Panc1 (cell line): ENCODE data around the gene NOL3. TPM values are rescaled to one million over a fixed set of nuclear protein-coding genes. Genes with fewer than 3 reads are reported as not detected.

ENCODE experiments used
- ATAC-seq: fragments of 200-7000 bp; cut with Tn5 transposase; 2 replicates; pipeline ENCODE4 v1.9.1; 2020; ENCODE audit warnings: mild to moderate bottlenecking, moderate library complexity
- BruUV-seq: library from RNA; stranded (reverse); fragments of 400-500 nt; replicated peaks from 2 replicates; lab custom pipeline; 2021; lab: Mats Ljungman, UMichigan
- CTCF ChIA-PET: fragments of 300-600 bp; sonication (Branson Sonifier 250); formaldehyde crosslinking; loops from one replicate; lab custom pipeline; 2022; ENCODE audit warnings: antibody characterized with exemption; lab: Charles Lee
- POLR2A ChIA-PET: fragments of 300-600 bp; sonication (Branson Sonifier 250); formaldehyde crosslinking; loops from one replicate; lab custom pipeline; 2022; ENCODE audit warnings: antibody characterized with exemption; lab: Charles Lee
- DNase-seq: peaks from one replicate; pipeline ENCODE4 v3.0.0-alpha.2; 2010; ENCODE audit warnings: low read depth, low spot score
- H3K27ac ChIP-seq: 2 replicates; pipeline ENCODE4 v1.5.1; 2011; ENCODE audit warnings: mild to moderate bottlenecking, low read length, inconsistent platforms
- H3K27me3 ChIP-seq: fragments of 200-500 bp; sonication (Bioruptor generic); 2 replicates; pipeline ENCODE4 v1.6.0; 2014; ENCODE audit warnings: low read length, inconsistent platforms; ENCODE audit not compliant: control insufficient read depth, insufficient read depth
- H3K36me3 ChIP-seq: fragments of 200-500 bp; sonication (Bioruptor generic); 2 replicates; pipeline ENCODE4 v1.5.1; 2014; ENCODE audit warnings: inconsistent platforms, mild to moderate bottlenecking, low read length, moderate library complexity; ENCODE audit not compliant: control insufficient read depth, insufficient read depth
- H3K4me1 ChIP-seq: 2 replicates; pipeline ENCODE4 v1.5.1; 2011; ENCODE audit warnings: inconsistent platforms, mild to moderate bottlenecking, low read length, moderate library complexity; ENCODE audit not compliant: control insufficient read depth, insufficient read depth
- H3K4me3 ChIP-seq, 2 experiments: 2 replicates each; pipeline ENCODE4 v1.5.1; 2011 to 2012; ENCODE audit warnings: low read depth in 2 of 2, low read length in 2 of 2, mild to moderate bottlenecking in 2 of 2, inconsistent platforms in 1 of 2, moderate library complexity in 1 of 2
- H3K9me3 ChIP-seq: fragments of 200-500 bp; sonication (Bioruptor generic); 2 replicates; pipeline ENCODE4 v1.5.1; 2014; ENCODE audit warnings: low read depth, mild to moderate bottlenecking, inconsistent platforms, low read length, moderate library complexity; ENCODE audit not compliant: control insufficient read depth, insufficient read depth
- POLR2AphosphoS5 ChIP-seq: IDR thresholded peaks from 2 replicates; pipeline ENCODE4 v1.6.1; 2012; ENCODE audit warnings: mild to moderate bottlenecking, low read depth, low read length, moderate library complexity
- SIN3A ChIP-seq: IDR thresholded peaks from 2 replicates; pipeline ENCODE4 v1.6.1; 2012; ENCODE audit warnings: low read depth, mild to moderate bottlenecking, low read length, moderate library complexity, borderline replicate concordance; ENCODE audit not compliant: insufficient read depth
- TCF7L2 ChIP-seq: IDR thresholded peaks from 2 replicates; pipeline ENCODE4 v1.6.1; 2011; ENCODE audit warnings: mild to moderate bottlenecking, low read depth, low read length, inconsistent platforms
- in situ Hi-C: cut with HindIII; loops from 2 replicates; pipeline ENCODE4 v1.10.0; 2016; ENCODE audit warnings: low sequenced_read_pairs, low pct_unique_long_range_greater_than_20kb
- intact Hi-C: fragments of 100-400 bp; cut with micrococcal nuclease; formaldehyde crosslinking; loops from one replicate; pipeline ENCODE4 v1.10.0; 2022; ENCODE audit not compliant: unreplicated experiment
- total RNA-seq: library from RNA; stranded (reverse); gene quantifications from one replicate; pipeline ENCODE4 v1.2.1, GENCODE V29; 2021; ENCODE audit not compliant: unreplicated experiment
- TF ChIP-seq, protein P1 (sequence below): fragments of 450-650 bp; IDR thresholded peaks from 2 replicates; pipeline ENCODE4 v1.5.1; 2017; ENCODE audit warnings: mild to moderate bottlenecking
- TF ChIP-seq, protein P2 (sequence below), 2 experiments: IDR thresholded peaks; 2 replicates each; pipeline ENCODE4 v1.6.1; 2011 to 2012; ENCODE audit warnings: low read depth in 2 of 2, control low read depth in 1 of 2, low read length in 1 of 2, mild to moderate bottlenecking in 1 of 2, moderate library complexity in 1 of 2; ENCODE audit not compliant: insufficient read depth in 1 of 2

The NOL3 gene
- total RNA-seq, 1 experiment from 2014 or later, result 27.9 TPM

DNA sequence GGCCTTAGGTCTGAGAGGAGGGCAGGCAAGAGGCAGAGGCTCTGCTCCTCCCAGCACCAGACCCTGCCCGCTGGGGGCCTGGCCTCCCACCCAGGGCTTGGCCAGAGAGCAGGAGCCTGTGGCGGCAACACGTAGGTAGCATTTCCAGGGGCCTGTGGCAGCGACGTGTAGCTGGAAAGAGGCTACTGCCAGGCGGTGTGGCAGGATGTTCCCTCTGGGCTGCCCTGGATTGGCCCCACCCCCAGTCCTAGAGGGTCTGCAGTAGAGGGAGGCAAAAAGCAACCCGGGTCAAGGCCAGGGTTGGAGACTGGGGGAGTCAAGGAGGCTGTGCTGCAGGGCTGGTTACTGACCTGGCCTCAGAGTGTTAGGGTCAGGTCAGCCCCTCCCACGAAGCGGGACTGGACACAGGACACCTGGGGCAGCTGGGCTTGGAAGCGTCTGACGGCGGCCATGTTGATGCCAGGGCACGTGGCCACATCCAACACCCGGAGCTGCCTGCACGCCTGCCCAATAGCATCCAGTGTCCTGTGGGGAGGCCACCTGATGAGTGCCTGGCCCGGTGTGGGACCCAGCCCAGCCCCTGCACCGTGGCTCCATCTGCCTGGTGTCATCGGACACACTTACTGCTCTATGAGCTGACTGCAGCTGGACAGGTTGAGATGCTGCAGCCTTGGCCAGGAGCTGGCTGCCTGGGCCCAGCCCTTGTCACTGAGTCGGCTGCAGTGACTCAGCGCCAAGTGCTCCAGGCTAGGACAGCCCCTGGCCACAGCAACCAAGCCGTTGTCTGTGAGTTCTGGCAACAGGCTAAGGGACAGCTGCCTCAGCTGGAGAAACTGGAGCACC, 37.1 kb downstream of the NOL3 start:
- in situ Hi-C loops (no loop called here), intact Hi-C loops (no loop called here)
- Histone ChIP-seq H3K27ac (no peak overlapping the region), H3K9me3 (no peaks in the 10 kb centered on the region), H3K36me3 (no peaks in the 10 kb centered on the region), H3K27me3 (no peaks in the 10 kb centered on the region), H3K4me1 (peaks cover 18% of the 10 kb centered on the region), H3K4me3 (no peak overlapping the region)
- ATAC-seq, result peak; percentile 74
- TF ChIP-seq, protein P1, sequence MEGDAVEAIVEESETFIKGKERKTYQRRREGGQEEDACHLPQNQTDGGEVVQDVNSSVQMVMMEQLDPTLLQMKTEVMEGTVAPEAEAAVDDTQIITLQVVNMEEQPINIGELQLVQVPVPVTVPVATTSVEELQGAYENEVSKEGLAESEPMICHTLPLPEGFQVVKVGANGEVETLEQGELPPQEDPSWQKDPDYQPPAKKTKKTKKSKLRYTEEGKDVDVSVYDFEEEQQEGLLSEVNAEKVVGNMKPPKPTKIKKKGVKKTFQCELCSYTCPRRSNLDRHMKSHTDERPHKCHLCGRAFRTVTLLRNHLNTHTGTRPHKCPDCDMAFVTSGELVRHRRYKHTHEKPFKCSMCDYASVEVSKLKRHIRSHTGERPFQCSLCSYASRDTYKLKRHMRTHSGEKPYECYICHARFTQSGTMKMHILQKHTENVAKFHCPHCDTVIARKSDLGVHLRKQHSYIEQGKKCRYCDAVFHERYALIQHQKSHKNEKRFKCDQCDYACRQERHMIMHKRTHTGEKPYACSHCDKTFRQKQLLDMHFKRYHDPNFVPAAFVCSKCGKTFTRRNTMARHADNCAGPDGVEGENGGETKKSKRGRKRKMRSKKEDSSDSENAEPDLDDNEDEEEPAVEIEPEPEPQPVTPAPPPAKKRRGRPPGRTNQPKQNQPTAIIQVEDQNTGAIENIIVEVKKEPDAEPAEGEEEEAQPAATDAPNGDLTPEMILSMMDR, result no peak
- TF ChIP-seq POLR2AphosphoS5 (peak; percentile 12), SIN3A (no peak)
- TF ChIP-seq, protein P2, sequence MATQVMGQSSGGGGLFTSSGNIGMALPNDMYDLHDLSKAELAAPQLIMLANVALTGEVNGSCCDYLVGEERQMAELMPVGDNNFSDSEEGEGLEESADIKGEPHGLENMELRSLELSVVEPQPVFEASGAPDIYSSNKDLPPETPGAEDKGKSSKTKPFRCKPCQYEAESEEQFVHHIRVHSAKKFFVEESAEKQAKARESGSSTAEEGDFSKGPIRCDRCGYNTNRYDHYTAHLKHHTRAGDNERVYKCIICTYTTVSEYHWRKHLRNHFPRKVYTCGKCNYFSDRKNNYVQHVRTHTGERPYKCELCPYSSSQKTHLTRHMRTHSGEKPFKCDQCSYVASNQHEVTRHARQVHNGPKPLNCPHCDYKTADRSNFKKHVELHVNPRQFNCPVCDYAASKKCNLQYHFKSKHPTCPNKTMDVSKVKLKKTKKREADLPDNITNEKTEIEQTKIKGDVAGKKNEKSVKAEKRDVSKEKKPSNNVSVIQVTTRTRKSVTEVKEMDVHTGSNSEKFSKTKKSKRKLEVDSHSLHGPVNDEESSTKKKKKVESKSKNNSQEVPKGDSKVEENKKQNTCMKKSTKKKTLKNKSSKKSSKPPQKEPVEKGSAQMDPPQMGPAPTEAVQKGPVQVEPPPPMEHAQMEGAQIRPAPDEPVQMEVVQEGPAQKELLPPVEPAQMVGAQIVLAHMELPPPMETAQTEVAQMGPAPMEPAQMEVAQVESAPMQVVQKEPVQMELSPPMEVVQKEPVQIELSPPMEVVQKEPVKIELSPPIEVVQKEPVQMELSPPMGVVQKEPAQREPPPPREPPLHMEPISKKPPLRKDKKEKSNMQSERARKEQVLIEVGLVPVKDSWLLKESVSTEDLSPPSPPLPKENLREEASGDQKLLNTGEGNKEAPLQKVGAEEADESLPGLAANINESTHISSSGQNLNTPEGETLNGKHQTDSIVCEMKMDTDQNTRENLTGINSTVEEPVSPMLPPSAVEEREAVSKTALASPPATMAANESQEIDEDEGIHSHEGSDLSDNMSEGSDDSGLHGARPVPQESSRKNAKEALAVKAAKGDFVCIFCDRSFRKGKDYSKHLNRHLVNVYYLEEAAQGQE (IDR thresholded peaks at IDR 0.05; ENCODE audit: insufficient read depth in 1 of 2, low read depth in 2 of 2, low read length in 1 of 2), result no peak
- ChIA-PET CTCF (no interaction called here), POLR2A (no interaction called here)
- no peak for DNase-seq
- BruUV-seq, result no TSS peak

DNA sequence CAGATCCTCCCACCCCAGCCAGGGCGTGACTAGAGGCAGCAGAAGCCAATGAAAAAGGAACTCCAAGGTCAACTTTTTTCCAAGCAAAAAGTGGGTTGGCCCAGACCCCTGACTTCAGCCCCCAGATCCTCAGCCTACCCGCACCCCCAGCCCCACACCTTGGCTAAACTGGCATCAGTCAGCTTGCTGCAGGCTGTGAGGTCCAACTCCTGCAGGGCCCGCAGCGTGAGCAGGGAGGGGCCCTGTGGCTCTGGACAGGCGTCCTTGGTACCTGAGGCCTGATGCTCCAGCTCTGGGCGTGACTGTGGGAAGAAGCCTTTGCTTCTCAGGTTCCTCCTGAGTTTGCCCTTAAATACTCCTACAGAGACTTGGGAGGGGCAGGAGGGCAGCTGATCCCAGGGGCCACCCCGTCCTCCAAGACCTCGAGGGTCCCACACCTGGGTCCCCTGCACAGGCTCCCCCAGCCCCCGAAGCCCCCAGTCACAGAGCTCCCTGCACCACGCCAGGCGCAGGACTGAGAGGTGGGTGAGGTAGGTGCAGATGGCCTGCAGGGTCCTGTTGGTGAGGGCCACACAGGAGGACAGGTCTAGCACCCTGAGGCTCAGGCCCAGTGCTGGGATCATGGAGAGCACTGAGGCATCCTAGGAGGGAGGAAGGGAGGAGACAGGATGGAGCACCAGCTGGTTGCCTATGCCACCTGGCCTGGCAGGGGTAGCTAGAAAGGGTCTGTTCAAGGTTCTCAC, 38.0 kb downstream of the NOL3 start:
- peaks cover 18% of the 10 kb centered on the region for H3K4me1 ChIP-seq
- H3K27ac ChIP-seq, result no peak overlapping the region
- no peak for DNase-seq
- CTCF ChIA-PET, result interaction anchor here (0.5 kb wide), 1 partner anchor 10 kb away, joined by 4 read pairs; no protein-coding TSS in a partner anchor
- intact Hi-C loops (no loop called here), in situ Hi-C loops (no loop called here)
- POLR2A ChIA-PET, result interaction anchor here (0.9 kb wide), 1 partner anchor 10 kb away, joined by 4 read pairs; no protein-coding TSS in a partner anchor
- TF ChIP-seq, protein P2 (IDR thresholded peaks at IDR 0.05; ENCODE audit: insufficient read depth in 1 of 2, low read depth in 2 of 2, low read length in 1 of 2), result no peak
- TF ChIP-seq, protein P1, result no peak
- TF ChIP-seq POLR2AphosphoS5 (no peak; the same call in 1 of the 2 replicates), SIN3A (no peak), TCF7L2 (no peak)
- no peaks in the 10 kb centered on the region for H3K27me3 ChIP-seq
- ATAC-seq, result no peak
- no TSS peak for BruUV-seq
- no peaks in the 10 kb centered on the region for H3K36me3 ChIP-seq
- H3K4me3 ChIP-seq, result no peak overlapping the region
- H3K9me3 ChIP-seq, result no peaks in the 10 kb centered on the region
